Mammary epithelial cell (primary cell): ENCODE results near the gene COL26A1.

ENCODE experiments used
- EZH2 ChIP-seq: IDR thresholded peaks from 2 replicates; pipeline ENCODE4 v1.6.1; 2012; ENCODE audit warnings: low read length, inconsistent platforms, borderline replicate concordance
- TF ChIP-seq, protein P1 (sequence below), 2 donors: IDR thresholded peaks in 1 of 2; conservative IDR thresholded peaks in 1 of 2; 2 replicates each; pipeline ENCODE4 v1.5.1; 2011 to 2012; ENCODE audit warnings: inconsistent platforms in 2 of 2, low read length in 2 of 2, mild to moderate bottlenecking in 2 of 2, control low read depth in 1 of 2, low read depth in 1 of 2; ENCODE audit not compliant: insufficient read depth in 1 of 2; ENCODE audit errors: extremely low read depth in 1 of 2

DNA sequence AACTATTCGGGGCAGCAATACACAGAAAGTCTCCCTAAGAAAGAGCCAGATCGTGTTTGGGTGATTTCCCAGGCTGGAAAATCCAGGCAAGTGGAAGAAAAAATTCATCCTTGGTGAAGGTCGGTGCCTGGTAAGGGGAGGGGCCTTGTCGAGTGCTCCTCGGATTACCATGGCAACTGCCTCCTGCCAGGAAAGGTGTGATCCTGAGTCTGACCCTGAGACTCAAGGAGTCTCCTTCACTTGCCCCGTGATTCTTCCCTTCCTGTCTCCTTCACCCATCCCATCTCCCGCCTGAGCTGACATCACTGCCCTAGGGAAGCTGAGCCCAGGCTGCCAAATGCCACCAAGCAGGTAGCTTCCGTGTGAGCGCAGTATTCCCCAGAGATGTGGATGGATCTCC, 154.2 kb downstream of the COL26A1 start:
- TF ChIP-seq, protein P1, sequence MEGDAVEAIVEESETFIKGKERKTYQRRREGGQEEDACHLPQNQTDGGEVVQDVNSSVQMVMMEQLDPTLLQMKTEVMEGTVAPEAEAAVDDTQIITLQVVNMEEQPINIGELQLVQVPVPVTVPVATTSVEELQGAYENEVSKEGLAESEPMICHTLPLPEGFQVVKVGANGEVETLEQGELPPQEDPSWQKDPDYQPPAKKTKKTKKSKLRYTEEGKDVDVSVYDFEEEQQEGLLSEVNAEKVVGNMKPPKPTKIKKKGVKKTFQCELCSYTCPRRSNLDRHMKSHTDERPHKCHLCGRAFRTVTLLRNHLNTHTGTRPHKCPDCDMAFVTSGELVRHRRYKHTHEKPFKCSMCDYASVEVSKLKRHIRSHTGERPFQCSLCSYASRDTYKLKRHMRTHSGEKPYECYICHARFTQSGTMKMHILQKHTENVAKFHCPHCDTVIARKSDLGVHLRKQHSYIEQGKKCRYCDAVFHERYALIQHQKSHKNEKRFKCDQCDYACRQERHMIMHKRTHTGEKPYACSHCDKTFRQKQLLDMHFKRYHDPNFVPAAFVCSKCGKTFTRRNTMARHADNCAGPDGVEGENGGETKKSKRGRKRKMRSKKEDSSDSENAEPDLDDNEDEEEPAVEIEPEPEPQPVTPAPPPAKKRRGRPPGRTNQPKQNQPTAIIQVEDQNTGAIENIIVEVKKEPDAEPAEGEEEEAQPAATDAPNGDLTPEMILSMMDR (conservative IDR thresholded peaks at IDR 0.05 in 1 of 2, IDR thresholded peaks at IDR 0.05 in 1 of 2; ENCODE audit: extremely low read depth in 1 of 2, insufficient read depth in 1 of 2, low read depth in 1 of 2, low read length in 2 of 2), result no peak
- no peak for TF ChIP-seq EZH2
